Fibroblast of skin of scalp (primary cell): ENCODE data around the gene UBE2G1.
"Not testable (repeated sequence)": the region's sequence is repeated elsewhere in the genome, so short reads cannot be mapped to it uniquely, and the experiment has no call there.

Source experiments
- DNase-seq: peaks from one replicate; pipeline ENCODE4 v3.0.0-alpha.2; 2013

UBE2G1 gene

DNA sequence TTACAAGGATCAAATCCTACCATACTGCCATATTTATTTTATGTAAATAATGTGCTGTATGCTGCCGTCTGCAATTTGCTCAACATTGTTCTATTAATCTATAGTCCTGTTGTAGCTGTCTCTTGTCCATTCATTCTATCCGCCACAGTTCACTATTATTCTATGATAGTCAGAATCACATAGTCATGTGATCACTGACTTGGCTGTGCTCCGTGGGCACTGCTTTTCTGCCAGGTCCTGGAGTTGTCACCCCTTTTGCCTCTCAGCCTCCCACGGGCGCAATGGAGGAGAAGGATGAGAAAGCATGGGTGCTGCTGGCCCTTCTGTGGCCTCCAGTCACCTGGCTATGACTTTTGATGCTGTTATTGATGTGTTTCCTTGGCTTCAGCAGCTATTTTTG lies 65.4 kb downstream of the UBE2G1 start:
- DNase-seq = no peak

DNA sequence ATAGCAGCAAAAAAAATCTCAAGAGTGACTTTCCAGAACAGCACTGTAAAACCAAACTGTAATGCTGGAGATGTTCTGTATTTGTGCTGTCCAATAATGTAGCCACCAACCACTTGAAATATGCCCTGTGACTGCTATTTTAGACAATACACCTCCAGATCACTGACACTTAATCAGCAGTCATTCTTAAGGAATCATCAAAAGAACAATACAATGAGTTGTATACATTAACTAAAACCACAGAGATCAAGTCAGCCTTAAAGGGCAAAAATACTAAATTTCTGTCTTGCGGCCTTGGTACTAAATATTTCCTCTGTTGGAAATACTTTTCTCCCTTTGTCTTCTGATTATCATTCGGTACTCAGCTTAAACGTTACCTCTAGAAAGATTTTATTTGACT lies 69.1 kb downstream of the UBE2G1 start:
- DNase-seq = no peak

DNA sequence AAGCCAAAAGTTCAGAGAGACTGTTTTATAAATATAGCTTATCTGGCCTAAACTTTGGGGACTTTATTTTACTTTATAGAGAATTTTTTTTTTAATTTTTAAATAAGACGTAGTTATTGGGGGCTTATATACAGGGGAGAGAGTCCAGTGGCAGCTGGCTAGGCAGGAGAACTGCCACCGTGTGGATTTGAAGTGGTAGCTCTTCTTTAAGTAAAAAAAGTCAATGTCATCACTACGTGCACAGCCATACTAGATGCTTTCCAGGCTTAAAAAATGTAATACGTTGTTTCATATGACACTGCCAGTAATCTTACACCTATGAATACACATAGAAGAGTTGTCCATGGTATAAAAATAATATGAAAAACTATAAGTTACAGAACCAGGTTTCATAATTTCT lies 70.8 kb downstream of the UBE2G1 start:
- DNase-seq = no peak

- no peak for DNase-seq
Observed at GRCh38 chr17:4293572-4293971, 72.9 kb downstream of the UBE2G1 start.

DNA sequence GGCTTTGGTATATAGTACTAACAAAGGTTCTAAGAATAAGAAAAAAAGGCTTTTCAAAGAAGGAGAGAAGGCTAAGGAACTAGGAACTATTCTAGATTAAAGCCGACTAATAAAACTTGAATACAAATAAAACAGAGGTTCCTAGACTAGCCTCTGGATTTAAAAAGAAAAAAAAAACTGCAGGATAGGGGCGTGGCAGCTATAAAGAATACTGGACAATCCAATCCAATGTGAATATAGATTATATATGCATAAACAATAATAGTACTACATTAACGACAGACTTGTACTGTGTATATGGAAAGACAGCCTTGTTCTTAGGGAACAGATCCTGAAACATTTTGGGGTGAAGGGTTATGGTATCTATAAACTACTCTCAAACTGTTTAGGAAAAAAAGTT lies 78.8 kb downstream of the UBE2G1 start:
- no peak for DNase-seq

DNA sequence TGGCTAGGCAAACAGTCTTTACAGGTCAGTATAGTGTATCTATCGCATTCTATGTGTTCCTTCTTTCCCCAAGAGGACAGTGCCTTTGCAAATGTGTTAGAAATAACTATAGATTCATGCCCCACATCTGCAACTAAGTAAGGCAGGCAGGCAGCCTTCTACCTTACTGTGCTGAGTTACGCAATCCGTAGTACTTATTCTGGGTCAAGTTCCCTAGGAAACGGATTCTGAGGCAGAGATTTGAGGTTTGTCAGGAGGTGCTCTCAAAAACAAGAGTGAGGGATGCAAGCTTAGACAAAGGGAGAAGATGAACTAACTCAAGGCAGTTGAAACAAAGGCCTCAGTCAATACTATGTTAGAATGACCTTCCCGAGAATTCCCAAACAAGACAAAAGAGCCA lies 90.0 kb downstream of the UBE2G1 start:
- no peak for DNase-seq

DNA sequence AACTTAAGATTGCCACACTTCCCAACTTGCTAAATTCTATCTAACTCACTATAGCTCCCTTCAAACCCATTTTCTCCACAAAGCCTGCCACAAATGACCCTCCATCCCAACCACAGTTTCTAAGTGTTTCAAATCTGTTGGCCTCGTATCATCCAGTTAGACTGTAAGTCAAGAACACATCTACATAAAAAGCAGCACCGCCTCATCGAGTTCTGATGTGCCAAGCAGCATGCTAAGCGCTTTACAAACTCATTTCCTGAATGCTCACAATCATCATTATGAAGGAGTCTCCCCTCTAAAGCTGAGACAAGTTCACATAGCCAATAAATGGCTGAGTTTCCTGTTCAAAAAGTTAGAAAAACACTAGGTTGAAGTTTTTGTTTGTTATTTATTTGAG lies 93.5 kb downstream of the UBE2G1 start:
- no peak for DNase-seq

DNA sequence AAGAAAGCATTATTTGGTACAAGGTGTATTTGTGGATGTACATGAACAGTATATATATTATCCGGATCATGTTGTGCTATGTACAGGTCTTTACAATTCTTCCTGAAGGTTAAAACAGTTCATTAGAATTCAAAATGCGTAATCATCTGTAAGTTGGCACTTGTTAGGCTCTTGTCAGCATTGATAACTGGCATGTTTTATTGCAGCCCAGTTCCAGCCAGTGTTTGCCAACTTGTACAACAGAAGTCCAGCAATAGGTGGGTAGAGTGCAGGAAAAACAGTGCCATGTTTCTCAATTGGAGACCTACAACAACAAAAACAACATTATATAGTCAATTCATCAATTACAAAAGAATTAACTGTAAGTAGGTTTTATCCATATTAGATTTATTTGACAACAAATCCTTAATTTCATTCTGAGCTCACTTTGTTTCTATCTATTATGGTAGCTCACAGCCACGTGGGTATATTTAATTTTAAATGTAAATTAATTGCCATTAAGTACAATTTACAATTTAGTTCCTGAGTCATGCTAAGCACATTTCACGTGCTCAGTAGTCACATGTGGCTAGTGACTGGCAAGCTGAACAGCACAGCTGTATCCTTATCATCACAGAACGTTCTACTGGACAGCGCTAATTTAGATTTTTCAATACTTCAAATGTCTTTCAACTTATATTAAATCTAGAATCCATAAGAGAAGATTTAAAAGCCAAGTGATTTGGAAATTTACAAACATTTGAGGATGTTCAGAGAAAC lies 94.1 kb downstream of the UBE2G1 start:
- DNase-seq = no peak

DNA sequence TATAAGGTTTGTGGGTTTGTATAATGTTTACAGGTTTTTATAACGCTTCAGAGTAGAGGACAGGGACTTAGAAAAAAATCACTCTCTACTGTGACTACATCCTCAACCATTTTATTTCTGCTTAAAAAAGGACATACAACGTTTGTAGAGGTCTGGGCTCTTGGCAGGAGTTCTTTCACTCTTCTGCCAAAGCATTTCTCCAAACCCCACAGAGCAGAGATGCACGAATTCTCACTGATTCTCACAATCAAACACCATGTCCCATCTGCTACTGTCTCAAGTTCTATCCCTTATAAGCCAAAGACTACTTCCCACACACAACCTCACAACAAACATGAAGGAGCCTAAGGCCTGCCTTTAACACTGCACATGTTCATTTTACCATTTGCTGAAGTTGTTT lies 95.7 kb downstream of the UBE2G1 start:
- no peak for DNase-seq

DNA sequence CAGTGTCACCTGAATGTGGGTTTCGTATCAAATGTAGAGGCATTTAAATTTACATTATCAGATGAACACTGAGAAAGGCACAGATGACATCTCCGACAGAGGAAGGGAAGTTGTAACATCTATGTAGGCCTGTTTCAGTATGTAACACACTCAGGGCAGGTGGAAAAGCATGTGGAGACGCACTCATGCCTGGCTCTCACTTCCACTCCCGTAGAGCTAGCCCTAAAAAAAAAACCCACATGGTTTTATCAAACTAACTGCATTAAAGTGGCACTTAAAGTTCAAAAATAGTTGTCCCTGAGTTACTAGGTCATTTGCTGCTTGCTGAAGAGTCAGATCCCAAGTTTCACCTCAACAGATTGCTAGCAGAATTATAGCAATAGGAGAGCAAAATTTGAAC lies 96.6 kb downstream of the UBE2G1 start:
- no peak for DNase-seq

DNA sequence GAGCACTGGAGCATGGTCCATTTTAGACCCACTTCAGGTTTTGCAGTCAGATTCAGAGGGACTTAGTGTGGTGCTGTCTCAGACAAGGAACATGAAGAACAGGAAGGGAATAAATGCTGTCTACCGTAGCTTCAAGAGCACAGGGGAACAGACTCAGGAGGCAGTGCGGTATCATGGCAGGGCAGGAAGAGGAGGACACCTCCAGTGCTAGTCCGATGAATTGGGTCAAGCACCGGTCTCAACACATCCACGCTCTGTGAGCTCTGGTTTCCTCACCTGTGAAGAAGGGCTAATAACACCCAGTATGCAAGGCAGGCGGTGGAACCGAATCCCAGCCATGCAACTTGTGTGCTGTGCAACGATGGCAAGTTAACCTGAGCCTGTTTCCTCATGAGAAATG lies 99.1 kb downstream of the UBE2G1 start:
- no peak for DNase-seq

GRCh38 chr17:4266550-4266949 lies 99.9 kb downstream of the UBE2G1 start:
- no peak for DNase-seq

DNA sequence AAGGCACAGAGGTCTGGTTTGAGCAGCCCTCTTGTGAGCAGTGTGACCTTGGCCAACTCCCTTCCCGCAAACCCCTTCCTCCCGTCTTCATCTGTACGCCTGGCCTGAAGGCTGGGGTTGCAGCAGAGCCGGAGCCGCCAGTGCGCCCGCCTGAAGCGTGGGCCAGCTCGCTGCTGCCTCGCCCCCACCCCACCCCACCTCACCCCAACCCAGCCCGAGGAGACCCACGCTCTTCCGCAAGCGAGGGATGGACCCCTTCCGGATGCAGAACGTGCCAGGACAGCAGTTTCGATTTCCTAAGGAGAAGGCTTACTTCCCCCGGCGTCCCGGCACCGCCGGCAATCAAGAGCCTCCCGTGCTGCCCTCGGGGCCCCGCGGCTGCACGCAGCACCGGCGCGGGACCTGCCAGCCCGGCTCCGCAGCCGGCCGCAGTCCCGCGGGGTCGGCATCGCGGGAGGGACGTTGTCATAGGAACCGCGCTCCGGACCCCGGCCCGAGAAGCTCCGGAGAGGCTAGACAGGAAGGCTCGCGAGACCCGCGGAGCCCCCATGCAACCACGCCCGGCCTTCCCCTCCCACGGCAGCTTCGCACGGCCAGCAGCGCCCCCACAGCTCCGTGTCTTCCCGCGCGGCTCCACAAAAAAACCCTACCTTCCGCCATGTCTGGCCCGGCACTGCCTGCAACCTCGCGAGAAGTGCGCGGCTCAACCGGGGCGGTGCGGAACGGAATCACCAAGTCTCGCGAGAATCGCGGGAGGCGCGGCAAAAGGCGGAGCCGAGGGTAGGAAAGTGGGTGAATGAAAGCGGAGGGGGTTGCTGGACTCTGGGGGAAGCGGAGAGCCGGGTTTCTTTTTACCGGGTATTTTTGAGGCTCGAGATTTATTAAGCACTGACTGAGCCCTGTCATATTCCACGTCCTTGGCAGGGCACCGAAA lies 102.9 kb downstream of the UBE2G1 start, which contains the start of gene ANKFY1:
Gene ANKFY1 (minus strand): TSS at position 698 of the 934 bp plus-strand sequence. CDS start 38 bp downstream, at position 660.
- peak; percentile 95 for DNase-seq

DNA sequence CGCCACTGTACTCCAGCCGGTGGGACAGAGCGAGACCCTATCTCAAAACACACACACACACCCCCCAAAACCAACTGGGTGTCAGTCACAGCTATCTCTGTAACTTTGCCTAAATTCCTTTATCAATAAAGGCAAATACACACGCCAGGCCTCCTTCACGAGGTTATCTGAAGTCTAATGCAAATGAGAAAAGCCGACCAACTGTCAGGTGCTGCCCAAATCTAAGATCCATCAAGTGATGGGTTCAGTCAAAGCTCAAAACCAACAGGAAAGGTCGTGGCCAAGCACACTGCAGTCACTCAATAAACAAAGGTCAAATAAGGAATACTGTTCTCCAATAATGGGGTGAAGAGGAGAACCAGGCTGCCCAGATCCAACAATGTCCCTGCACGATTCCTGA lies 103.8 kb downstream of the UBE2G1 start:
- no peak for DNase-seq

- DNase-seq = no peak
Observed at GRCh38 chr17:4261452-4261851, 105.0 kb downstream of the UBE2G1 start.

DNA sequence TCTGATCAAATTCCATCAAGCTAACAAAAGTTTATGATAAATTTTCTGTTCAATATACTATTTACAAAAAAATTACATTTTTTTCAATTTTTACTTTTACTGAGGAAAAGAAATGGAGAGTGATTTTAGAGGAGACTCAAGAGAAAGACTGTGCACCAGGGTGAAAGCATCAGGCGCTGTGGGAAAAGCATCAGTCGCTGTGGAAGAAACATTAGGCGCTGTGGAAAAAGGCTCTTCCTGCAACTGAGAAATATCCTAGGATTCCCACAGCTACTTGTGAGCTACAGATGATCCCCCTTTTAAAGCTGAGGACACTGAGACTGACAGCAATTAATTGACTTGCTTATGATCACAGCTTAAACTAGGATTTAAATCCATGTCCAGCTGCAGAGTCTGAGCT lies 107.6 kb downstream of the UBE2G1 start:
- no peak for DNase-seq

DNA sequence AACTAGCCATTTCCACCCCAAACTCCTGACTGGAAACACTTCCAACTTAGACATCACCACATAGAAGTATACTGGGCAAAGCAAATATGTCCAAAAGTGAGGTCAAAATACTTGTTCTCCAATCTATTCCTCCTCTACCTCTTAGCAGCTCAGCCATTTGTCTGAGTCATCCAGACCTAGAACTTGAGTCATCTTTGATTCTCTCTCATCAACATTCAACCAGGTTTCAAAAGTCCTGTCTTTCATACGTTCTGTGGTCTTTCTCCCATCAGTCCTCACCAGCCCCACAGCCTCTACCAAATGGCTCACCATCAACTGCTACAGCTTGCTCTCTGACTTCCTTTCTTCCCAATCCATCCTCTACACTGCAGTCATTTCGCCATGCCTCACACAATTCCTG lies 109.5 kb downstream of the UBE2G1 start:
- DNase-seq = no peak

DNA sequence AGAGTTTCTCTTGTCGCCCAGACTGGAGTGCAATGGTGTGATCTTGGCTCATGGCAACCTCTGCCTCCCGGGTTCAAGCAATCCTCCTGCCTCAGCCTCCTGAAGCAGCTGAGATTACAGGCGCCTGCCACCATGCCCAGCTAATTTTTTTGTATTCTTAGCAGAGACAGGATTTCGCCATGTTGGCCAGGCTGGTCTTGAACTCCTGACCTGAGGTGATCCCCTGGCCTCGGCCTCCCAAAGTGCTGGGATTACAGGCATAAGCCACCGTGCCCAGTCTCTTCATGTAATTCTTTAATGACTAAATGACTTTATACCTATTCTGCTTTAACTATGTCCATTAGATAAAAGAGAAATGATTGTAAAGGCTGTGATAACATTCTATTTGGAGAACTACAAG lies 111.2 kb downstream of the UBE2G1 start:
- DNase-seq = not testable (repeated sequence)

GRCh38 chr17:4250887-4251286 lies 115.6 kb downstream of the UBE2G1 start:
- no peak for DNase-seq

GRCh38 chr17:4249452-4250029 lies 116.9 kb downstream of the UBE2G1 start:
- DNase-seq = peak; percentile 59

DNA sequence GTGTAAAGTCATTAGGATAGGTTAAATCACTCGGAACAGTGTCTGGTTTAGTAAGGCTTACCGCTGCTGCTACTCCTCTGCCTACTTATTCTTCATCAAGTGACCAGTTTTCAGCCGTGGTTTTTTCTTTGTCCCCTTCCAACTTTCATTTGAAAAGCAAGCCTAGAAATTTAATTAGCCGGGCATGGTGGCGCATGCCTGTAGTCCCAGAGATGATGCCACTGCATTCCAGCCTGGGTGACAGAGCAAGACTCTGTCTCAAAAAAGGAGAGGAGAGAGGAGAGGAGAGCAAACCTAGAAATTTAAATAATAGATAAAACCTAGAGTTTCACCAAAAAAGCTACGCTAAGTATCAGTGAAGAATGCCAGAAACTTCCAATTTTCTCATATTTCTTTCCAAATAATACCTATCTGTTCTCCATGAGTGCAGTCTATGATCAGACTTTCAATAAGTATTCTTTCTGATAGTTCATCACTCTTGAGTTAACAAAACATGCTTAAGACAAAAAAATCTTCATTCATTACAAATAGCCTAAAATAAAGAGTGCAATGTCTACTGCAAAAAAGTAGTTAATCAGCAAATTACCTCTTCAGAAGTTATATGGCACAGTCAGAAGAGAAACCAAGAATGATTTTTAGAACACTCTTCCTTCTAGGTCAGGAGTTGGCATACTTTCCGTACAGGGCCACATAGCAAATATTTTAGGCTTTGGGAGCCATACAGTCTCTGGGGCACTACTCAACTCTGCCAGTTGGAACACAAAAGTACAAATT lies 117.8 kb downstream of the UBE2G1 start:
- DNase-seq = no peak

GRCh38 chr17:4247971-4248388 lies 118.5 kb downstream of the UBE2G1 start:
- DNase-seq = no peak
